GM18873 (cell line): ENCODE results near the gene DTD2.

Experiments used
- ATAC-seq: cut with Tn5 transposase; IDR thresholded peaks from one replicate; pipeline ENCODE4 v1.9.1; 2021; ENCODE audit warnings: mild to moderate bottlenecking, moderate library complexity, moderate number of reproducible peaks; ENCODE audit not compliant: unreplicated experiment, low FRiP score

Gene DTD2

GRCh38 chr14:31410048-31410650, 47.2 kb downstream of the DTD2 start:
- no peak for ATAC-seq

GRCh38 chr14:31408421-31408820, 48.9 kb downstream of the DTD2 start:
- no peak for ATAC-seq

GRCh38 chr14:31405599-31406232, 51.6 kb downstream of the DTD2 start:
- ATAC-seq = no peak

GRCh38 chr14:31405106-31405505, 52.2 kb downstream of the DTD2 start:
- ATAC-seq = no peak

- ATAC-seq = no peak
Observed at GRCh38 chr14:31403707-31404106, 53.6 kb downstream of the DTD2 start.

- no peak for ATAC-seq
Observed at GRCh38 chr14:31402764-31403439, 54.4 kb downstream of the DTD2 start.

DNA sequence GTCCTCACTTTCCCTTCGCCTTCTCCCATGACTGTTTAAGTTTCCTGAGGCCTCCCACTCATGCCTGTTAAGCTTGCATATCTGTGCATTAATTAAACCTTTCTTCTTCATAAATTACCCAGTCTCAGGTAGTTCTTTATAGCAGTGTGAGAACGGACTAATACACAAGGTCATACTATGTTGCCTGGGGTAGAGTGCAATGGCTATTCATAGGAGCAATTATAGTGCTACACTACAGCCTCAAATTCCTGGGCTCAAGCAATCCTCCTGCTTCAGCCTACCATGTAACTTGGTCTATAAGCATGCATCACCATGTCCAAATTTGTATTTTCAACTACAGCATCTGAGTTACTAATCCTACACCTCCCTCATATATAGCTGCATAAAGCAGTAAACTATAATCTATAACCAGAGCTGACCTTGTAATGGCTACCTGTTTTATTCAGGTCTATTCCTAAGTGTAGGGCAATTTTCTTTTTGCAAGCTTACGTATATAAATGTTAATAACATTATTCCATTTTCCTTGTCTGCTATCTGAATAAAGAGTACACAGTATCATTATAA, 55.9 kb downstream of the DTD2 start:
- no peak for ATAC-seq

GRCh38 chr14:31400031-31400638, 57.2 kb downstream of the DTD2 start:
- no peak for ATAC-seq
